ENCODE results near the gene PLCXD3.

- TF ChIP-seq ZNF140 (tag by site-specific recombination; IDR thresholded peaks at IDR 0.05) = no peak
- no peak for TF ChIP-seq CTCF (tag by site-specific recombination; IDR thresholded peaks at IDR 0.05)
- TF ChIP-seq ZBTB8A (tag by site-specific recombination; IDR thresholded peaks at IDR 0.05) = no peak
- no peak for TF ChIP-seq ZNF423 (tag by site-specific recombination; IDR thresholded peaks at IDR 0.05)
- TF ChIP-seq GLI4 (tag by site-specific recombination; IDR thresholded peaks at IDR 0.05) = no peak
- no peak for TF ChIP-seq ZNF571 (tag by site-specific recombination; IDR thresholded peaks at IDR 0.05)
- TF ChIP-seq, protein P1, sequence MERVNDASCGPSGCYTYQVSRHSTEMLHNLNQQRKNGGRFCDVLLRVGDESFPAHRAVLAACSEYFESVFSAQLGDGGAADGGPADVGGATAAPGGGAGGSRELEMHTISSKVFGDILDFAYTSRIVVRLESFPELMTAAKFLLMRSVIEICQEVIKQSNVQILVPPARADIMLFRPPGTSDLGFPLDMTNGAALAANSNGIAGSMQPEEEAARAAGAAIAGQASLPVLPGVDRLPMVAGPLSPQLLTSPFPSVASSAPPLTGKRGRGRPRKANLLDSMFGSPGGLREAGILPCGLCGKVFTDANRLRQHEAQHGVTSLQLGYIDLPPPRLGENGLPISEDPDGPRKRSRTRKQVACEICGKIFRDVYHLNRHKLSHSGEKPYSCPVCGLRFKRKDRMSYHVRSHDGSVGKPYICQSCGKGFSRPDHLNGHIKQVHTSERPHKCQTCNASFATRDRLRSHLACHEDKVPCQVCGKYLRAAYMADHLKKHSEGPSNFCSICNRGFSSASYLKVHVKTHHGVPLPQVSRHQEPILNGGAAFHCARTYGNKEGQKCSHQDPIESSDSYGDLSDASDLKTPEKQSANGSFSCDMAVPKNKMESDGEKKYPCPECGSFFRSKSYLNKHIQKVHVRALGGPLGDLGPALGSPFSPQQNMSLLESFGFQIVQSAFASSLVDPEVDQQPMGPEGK (tag by site-specific recombination; IDR thresholded peaks at IDR 0.05) = no peak
- no peak for TF ChIP-seq ZNF416 (tag by site-specific recombination; IDR thresholded peaks at IDR 0.05)
- TF ChIP-seq ZNF776 (tag by site-specific recombination; IDR thresholded peaks at IDR 0.05; ENCODE audit: borderline replicate concordance) = no peak
- no peak for TF ChIP-seq ZNF621 (tag by site-specific recombination; IDR thresholded peaks at IDR 0.05)
- TF ChIP-seq SETDB1 (IDR thresholded peaks at IDR 0.05; ENCODE audit: insufficient read length, low read length) = no peak
- TF ChIP-seq ZNF501 (tag by site-specific recombination; IDR thresholded peaks at IDR 0.05) = no peak
Observed at GRCh38 chr5:41306005-41306404, 204.4 kb downstream of the PLCXD3 start.

Data from HEK293 (cell line).